ENCODE measurements around the gene BPI.

BPI gene

GRCh38 chr20:38267296-38267695, 36.7 kb upstream of the BPI start:
- H3K27me3 ChIP-seq (ENCODE audit: insufficient read depth, low read length): peaks cover 3% of the 10 kb centered on the region; the same call in 1 of the 2 replicates
- H3K9ac ChIP-seq (ENCODE audit: low read depth, low read length): no peak overlapping the region
- no peaks in the 10 kb centered on the region for H3K4me1 ChIP-seq (ENCODE audit: insufficient read depth, low read length)
- H3K9me3 ChIP-seq (ENCODE audit: insufficient read depth, low read depth, low read length): no peaks in the 10 kb centered on the region
- no peak overlapping the region for H3K4me3 ChIP-seq (ENCODE audit: low read length)
- H3K36me3 ChIP-seq (ENCODE audit: insufficient read depth, low read length): no peaks in the 10 kb centered on the region
- WGBS: 97% methylated on average over 2 of the region's 2 CpGs
- no peak overlapping the region for H3K27ac ChIP-seq (ENCODE audit: low read depth, low read length)

DNA sequence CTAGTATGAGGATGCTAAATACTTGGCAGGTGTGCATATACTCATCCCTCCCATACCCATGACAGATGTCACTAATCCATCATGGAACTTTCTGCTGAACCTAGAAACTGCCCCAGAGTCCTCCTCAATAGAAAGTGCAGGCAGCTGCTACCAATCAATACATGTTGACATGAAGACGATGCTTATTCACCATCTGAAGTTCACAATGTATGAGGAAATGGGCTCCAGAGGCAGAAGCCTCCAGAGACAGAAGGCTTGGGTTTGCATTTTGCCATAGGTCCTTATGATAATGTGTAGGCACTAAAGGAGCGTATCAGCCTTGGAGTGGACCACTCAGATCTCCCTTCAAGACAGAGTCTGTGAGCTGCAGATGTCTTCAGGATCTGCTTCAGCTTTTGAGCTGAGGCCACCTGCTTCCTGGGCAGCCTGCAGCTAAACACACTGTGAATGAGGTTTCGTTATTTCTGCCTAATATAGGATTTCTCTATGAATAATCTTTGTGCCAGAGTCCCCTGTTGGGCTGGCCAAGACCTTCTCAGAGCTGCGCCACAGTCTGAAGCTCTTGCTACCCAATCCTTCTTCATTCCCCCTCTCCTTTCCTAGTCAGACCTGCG, 35.9 kb upstream of the BPI start:
- Histone ChIP-seq H3K36me3 (ENCODE audit: insufficient read depth, low read length) (no peaks in the 10 kb centered on the region), H3K4me1 (ENCODE audit: insufficient read depth, low read length) (no peaks in the 10 kb centered on the region), H3K9me3 (ENCODE audit: insufficient read depth, low read depth, low read length) (no peaks in the 10 kb centered on the region), H3K4me3 (ENCODE audit: low read length) (no peak overlapping the region), H3K27me3 (ENCODE audit: insufficient read depth, low read length) (peaks cover 3% of the 10 kb centered on the region; the same call in 1 of the 2 replicates), H3K9ac (ENCODE audit: low read depth, low read length) (no peak overlapping the region), H3K27ac (ENCODE audit: low read depth, low read length) (no peak overlapping the region)
- 91% methylated on average over 5 of the region's 5 CpGs for WGBS

- Histone ChIP-seq H3K9me3 (ENCODE audit: insufficient read depth, low read depth, low read length) (no peaks in the 10 kb centered on the region), H3K9ac (ENCODE audit: low read depth, low read length) (no peak overlapping the region), H3K27ac (ENCODE audit: low read depth, low read length) (no peak overlapping the region), H3K4me1 (ENCODE audit: insufficient read depth, low read length) (no peaks in the 10 kb centered on the region), H3K27me3 (ENCODE audit: insufficient read depth, low read length) (peaks cover 3% of the 10 kb centered on the region; the same call in 1 of the 2 replicates), H3K4me3 (ENCODE audit: low read length) (no peak overlapping the region), H3K36me3 (ENCODE audit: insufficient read depth, low read length) (no peaks in the 10 kb centered on the region)
- WGBS: 97% methylated on average over 3 of the region's 3 CpGs
Observed at GRCh38 chr20:38269040-38269439, 34.9 kb upstream of the BPI start.

- H3K9me3 ChIP-seq (ENCODE audit: insufficient read depth, low read depth, low read length): no peaks in the 10 kb centered on the region
- no peak overlapping the region for H3K4me3 ChIP-seq (ENCODE audit: low read length)
- WGBS: 87% methylated on average over 5 of the region's 6 CpGs
- H3K27ac ChIP-seq (ENCODE audit: low read depth, low read length): no peak overlapping the region
- no peaks in the 10 kb centered on the region for H3K36me3 ChIP-seq (ENCODE audit: insufficient read depth, low read length)
- H3K4me1 ChIP-seq (ENCODE audit: insufficient read depth, low read length): no peaks in the 10 kb centered on the region
- H3K27me3 ChIP-seq (ENCODE audit: insufficient read depth, low read length): peaks cover 3% of the 10 kb centered on the region; the same call in 1 of the 2 replicates
- H3K9ac ChIP-seq (ENCODE audit: low read depth, low read length): no peak overlapping the region
Observed at GRCh38 chr20:38269715-38270114, 34.2 kb upstream of the BPI start.

- WGBS: 90% methylated on average over 10 of the region's 10 CpGs
- H3K9ac ChIP-seq (ENCODE audit: low read depth, low read length): no peak overlapping the region
- H3K36me3 ChIP-seq (ENCODE audit: insufficient read depth, low read length): no peaks in the 10 kb centered on the region
- H3K9me3 ChIP-seq (ENCODE audit: insufficient read depth, low read depth, low read length): no peaks in the 10 kb centered on the region
- H3K4me1 ChIP-seq (ENCODE audit: insufficient read depth, low read length): 0 out of 2 replicates have a peak, but pooled peaks cover 2% of the 10 kb centered on the region
- no peak overlapping the region for H3K4me3 ChIP-seq (ENCODE audit: low read length)
- H3K27me3 ChIP-seq (ENCODE audit: insufficient read depth, low read length): peaks cover 3% of the 10 kb centered on the region; the same call in 1 of the 2 replicates
- no peak overlapping the region for H3K27ac ChIP-seq (ENCODE audit: low read depth, low read length)
Observed at GRCh38 chr20:38270869-38271605, 32.9 kb upstream of the BPI start.

GRCh38 chr20:38271608-38272120, 32.3 kb upstream of the BPI start:
- H3K9me3 ChIP-seq (ENCODE audit: insufficient read depth, low read depth, low read length): no peaks in the 10 kb centered on the region
- no peak overlapping the region for H3K4me3 ChIP-seq (ENCODE audit: low read length)
- H3K36me3 ChIP-seq (ENCODE audit: insufficient read depth, low read length): no peaks in the 10 kb centered on the region
- 95% methylated on average over 2 of the region's 2 CpGs for WGBS
- H3K27me3 ChIP-seq (ENCODE audit: insufficient read depth, low read length): no peaks in the 10 kb centered on the region
- no peak overlapping the region for H3K27ac ChIP-seq (ENCODE audit: low read depth, low read length)
- no peak overlapping the region for H3K9ac ChIP-seq (ENCODE audit: low read depth, low read length)
- H3K4me1 ChIP-seq (ENCODE audit: insufficient read depth, low read length): 0 out of 2 replicates have a peak, but pooled peaks cover 2% of the 10 kb centered on the region

- H3K4me1 ChIP-seq (ENCODE audit: insufficient read depth, low read length): 0 out of 2 replicates have a peak, but pooled peaks cover 2% of the 10 kb centered on the region
- no peak overlapping the region for H3K27ac ChIP-seq (ENCODE audit: low read depth, low read length)
- no peaks in the 10 kb centered on the region for H3K36me3 ChIP-seq (ENCODE audit: insufficient read depth, low read length)
- 88% methylated on average over 2 of the region's 2 CpGs for WGBS
- H3K4me3 ChIP-seq (ENCODE audit: low read length): no peak overlapping the region
- H3K27me3 ChIP-seq (ENCODE audit: insufficient read depth, low read length): no peaks in the 10 kb centered on the region
- H3K9me3 ChIP-seq (ENCODE audit: insufficient read depth, low read depth, low read length): no peaks in the 10 kb centered on the region
- no peak overlapping the region for H3K9ac ChIP-seq (ENCODE audit: low read depth, low read length)
Observed at GRCh38 chr20:38272398-38272797, 31.6 kb upstream of the BPI start.

GRCh38 chr20:38272961-38273360, 31.0 kb upstream of the BPI start:
- Histone ChIP-seq H3K9ac (ENCODE audit: low read depth, low read length) (no peak overlapping the region), H3K4me1 (ENCODE audit: insufficient read depth, low read length) (0 out of 2 replicates have a peak, but pooled peaks cover 2% of the 10 kb centered on the region), H3K27me3 (ENCODE audit: insufficient read depth, low read length) (no peaks in the 10 kb centered on the region), H3K27ac (ENCODE audit: low read depth, low read length) (no peak overlapping the region), H3K4me3 (ENCODE audit: low read length) (no peak overlapping the region), H3K36me3 (ENCODE audit: insufficient read depth, low read length) (no peaks in the 10 kb centered on the region), H3K9me3 (ENCODE audit: insufficient read depth, low read depth, low read length) (no peaks in the 10 kb centered on the region)
- 86% methylated on average over 2 of the region's 2 CpGs for WGBS

- Histone ChIP-seq H3K27ac (ENCODE audit: low read depth, low read length) (no peak overlapping the region), H3K4me1 (ENCODE audit: insufficient read depth, low read length) (0 out of 2 replicates have a peak, but pooled peaks cover 2% of the 10 kb centered on the region), H3K9me3 (ENCODE audit: insufficient read depth, low read depth, low read length) (no peaks in the 10 kb centered on the region), H3K9ac (ENCODE audit: low read depth, low read length) (no peak overlapping the region), H3K36me3 (ENCODE audit: insufficient read depth, low read length) (no peaks in the 10 kb centered on the region), H3K4me3 (ENCODE audit: low read length) (no peak overlapping the region), H3K27me3 (ENCODE audit: insufficient read depth, low read length) (no peaks in the 10 kb centered on the region)
- WGBS: 94% methylated on average over 9 of the region's 12 CpGs
Observed at GRCh38 chr20:38275815-38276550, 28.0 kb upstream of the BPI start.

- 0 out of 2 replicates have a peak, but pooled peaks cover 2% of the 10 kb centered on the region for H3K4me1 ChIP-seq (ENCODE audit: insufficient read depth, low read length)
- H3K27me3 ChIP-seq (ENCODE audit: insufficient read depth, low read length): no peaks in the 10 kb centered on the region
- H3K27ac ChIP-seq (ENCODE audit: low read depth, low read length): no peak overlapping the region
- H3K9me3 ChIP-seq (ENCODE audit: insufficient read depth, low read depth, low read length): no peaks in the 10 kb centered on the region
- no peaks in the 10 kb centered on the region for H3K36me3 ChIP-seq (ENCODE audit: insufficient read depth, low read length)
- no peak overlapping the region for H3K4me3 ChIP-seq (ENCODE audit: low read length)
- no peak overlapping the region for H3K9ac ChIP-seq (ENCODE audit: low read depth, low read length)
- WGBS: 98% methylated on average over 4 of the region's 5 CpGs
Observed at GRCh38 chr20:38277285-38277684, 26.7 kb upstream of the BPI start.

GRCh38 chr20:38277691-38278090, 26.3 kb upstream of the BPI start:
- no peaks in the 10 kb centered on the region for H3K27me3 ChIP-seq (ENCODE audit: insufficient read depth, low read length)
- no peaks in the 10 kb centered on the region for H3K36me3 ChIP-seq (ENCODE audit: insufficient read depth, low read length)
- no peaks in the 10 kb centered on the region for H3K9me3 ChIP-seq (ENCODE audit: insufficient read depth, low read depth, low read length)
- no peak overlapping the region for H3K9ac ChIP-seq (ENCODE audit: low read depth, low read length)
- 0 out of 2 replicates have a peak, but pooled peaks cover 2% of the 10 kb centered on the region for H3K4me1 ChIP-seq (ENCODE audit: insufficient read depth, low read length)
- 94% methylated on average over 2 of the region's 2 CpGs for WGBS
- no peak overlapping the region for H3K27ac ChIP-seq (ENCODE audit: low read depth, low read length)
- no peak overlapping the region for H3K4me3 ChIP-seq (ENCODE audit: low read length)

All from HUES64 (cell line).